Right lobe of liver (tissue), 4 donors: ENCODE results near the gene ZBTB39.
"Not testable (repeated sequence)": the region's sequence is repeated elsewhere in the genome, so short reads cannot be mapped to it uniquely, and the experiment has no call there.

Experiments
- CTCF ChIP-seq, 4 donors: fragments of 200-600 bp in 3 of 4; fragments of 450-650 bp in 1 of 4; IDR thresholded peaks; one replicate each; pipeline versions ENCODE4 v1.5.1 to v1.8.0; 2016 to 2022; ENCODE audit warnings: antibody characterized with exemption in 4 of 4, mild to moderate bottlenecking in 2 of 4
- POLR2A ChIP-seq: fragments of 450-650 bp; IDR thresholded peaks from one replicate; pipeline ENCODE4 v1.6.1; 2017; ENCODE audit warnings: antibody characterized with exemption, mild to moderate bottlenecking
- donor health status: DM: no; HTN: no; CAD: no.
- donor health status: DM: no; HTN: no; CAD: no.
- donor health status: DM: no; HTN: yes; CAD: no.

- not testable (repeated sequence) for TF ChIP-seq CTCF (IDR thresholded peaks at IDR 0.05); POLR2A
Measured at GRCh38 chr12:56963557-56963956, 42.8 kb downstream of the ZBTB39 start.
